Measurements from ENCODE around the gene RPN2.

Gene RPN2

DNA sequence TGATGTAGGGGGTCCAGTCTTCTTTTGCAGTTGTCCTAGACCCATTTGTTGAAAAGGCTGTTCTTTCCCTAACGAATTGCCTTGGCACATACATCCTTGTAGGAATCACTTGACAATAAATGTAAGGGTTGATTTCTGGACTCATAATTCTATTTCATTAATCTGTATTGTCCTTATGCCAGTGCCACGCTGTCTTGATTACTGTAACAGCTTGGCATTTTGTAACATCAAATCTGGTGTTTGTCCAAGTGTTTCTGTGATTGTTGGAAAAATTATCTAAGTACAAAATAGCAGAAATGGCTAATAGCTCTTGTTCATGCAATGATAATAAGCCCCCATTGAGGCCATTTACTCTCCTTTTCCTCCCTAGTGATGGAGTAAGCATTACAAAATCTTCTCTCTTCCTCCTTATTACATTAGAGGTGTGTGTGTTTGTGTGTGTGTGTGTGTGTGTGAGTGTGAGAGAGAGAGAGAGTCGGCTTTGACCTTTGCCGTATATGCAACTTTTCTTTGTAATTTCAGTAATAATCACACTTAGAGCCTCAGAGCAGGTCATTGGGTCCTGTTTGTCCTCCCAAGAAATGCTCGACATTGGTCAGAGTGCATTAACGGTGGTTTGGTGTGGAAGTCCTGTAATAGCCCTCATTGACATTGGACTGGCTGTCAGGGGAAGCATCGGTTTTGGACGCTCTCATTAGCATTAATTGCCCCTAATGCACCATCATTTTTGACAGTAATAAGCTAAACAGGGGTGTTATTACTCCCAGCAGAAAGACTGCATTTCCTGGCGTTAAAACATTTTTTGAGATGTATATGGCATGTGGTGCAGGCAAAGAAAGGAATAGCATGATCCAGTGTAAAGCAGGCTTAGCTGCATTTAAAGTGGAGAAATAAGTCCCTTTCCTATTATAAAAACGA is 40.9 kb downstream of the RPN2 start:
- DNase-seq: no peak

DNA sequence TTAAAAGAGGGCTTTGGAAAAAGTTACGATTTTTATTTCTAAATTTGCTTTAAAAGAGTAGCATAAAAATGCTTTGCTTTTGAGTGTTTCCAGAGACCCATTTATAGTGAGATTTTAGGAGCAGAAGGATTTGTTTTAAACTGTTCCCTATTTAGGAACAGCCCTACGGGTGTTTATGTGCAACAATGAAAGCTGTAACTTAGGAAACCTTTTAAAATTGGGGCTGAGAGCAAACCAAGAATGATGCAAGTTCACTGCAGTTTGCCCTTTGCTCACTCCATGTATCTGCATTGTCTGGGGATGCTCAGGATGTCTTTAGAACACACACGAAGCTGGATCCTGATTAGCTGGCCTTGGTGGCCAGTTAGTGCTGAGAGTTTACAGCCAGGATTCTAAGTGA is 41.6 kb downstream of the RPN2 start:
- no peak for DNase-seq

DNA sequence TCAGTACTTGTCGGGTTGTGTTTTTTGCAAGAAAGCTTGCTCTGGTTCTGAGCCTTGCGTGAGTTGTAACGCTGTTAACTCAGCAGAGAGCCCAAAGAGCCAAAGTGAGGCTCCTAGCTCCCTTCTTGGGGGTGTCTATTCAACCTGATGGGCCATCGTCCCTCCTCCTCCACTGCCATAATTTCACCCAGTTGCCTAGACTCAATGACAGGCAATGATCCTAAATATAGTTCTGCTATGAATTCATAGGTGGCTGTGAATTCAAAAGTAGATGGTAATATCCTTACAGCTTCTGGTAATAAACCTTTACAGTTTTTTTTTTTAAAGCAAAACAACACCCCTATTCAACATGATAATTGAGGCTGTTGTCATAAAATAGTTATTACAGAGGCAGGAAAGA is 43.0 kb downstream of the RPN2 start:
- no peak for DNase-seq

DNA sequence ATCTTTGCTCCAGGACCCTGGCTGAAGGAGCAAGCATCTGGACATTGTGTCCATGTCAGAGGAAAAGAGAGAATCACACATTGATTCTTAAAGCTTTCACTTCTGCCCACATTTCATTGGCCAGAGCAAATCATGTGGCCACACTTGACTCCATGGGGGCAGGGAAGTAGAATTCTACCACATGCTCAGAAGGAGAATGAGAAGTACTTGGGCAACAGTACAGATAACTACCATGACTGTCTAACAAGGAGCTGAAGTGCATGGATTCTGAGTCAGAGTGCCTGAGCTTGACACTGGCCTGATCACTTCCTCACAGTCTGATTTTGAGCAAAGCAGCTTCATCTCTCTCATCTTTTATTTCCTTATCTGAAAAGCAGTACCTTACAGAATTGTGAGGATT is 43.9 kb downstream of the RPN2 start:
- no peak for DNase-seq

DNA sequence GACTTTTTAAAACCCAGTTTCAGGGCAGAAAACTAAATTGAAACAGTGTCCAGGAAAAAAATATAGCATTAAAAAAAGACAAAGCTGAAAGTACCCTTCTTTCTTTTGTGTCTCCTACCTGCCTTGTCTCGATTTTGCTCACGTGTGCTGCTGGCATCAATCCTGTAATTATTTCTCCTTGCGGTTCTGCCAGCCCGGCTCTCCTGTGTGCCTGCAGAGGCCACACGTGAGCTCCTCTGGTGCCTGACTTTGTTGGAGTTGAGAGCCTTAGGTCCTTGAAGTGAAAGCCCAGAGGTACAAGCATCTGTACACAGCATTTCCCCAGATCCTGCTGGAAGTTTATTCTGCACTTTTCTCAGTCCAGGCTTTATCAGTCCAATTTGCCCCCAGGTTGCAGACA is 46.0 kb downstream of the RPN2 start:
- no peak for DNase-seq

DNA sequence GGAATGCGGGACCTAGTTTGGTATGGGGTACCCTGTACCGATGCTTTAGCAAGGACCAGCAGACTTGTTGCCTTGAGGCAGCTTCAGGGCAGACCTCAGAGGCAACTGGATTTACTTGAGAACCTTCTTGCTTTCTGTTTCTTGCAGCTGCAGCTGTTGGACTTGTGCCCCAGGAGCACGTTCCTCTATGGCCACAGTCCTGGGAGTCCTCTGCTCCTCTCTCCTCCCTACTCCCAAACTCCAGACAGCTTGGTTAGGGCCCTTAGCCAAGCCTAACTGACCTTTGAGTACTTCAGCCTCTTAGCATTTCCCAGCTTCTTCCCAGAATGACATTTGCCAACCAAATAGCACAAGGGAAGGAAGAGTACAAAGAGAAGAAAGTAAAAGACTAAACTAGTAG is 47.8 kb downstream of the RPN2 start:
- no peak for DNase-seq

DNA sequence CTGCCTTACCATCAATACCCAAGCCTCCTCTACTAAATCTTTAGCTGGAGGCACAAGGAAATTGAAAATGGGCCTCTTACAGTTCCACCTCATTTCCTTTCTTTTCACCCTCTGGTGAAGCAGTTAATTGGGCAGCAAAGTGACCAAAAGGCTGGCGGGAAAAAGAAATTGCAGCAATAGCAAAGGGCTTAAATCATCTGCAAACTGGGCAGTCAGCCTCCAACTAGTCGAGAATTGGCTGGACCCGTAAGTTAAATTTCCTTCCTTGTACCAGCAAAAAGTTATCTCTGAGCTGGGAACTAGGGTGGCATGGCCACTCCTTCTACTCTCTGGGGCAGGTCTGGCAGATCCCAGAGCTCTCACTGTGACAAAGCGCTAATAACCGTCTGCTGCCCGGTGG is 49.0 kb downstream of the RPN2 start:
- no peak for DNase-seq

DNA sequence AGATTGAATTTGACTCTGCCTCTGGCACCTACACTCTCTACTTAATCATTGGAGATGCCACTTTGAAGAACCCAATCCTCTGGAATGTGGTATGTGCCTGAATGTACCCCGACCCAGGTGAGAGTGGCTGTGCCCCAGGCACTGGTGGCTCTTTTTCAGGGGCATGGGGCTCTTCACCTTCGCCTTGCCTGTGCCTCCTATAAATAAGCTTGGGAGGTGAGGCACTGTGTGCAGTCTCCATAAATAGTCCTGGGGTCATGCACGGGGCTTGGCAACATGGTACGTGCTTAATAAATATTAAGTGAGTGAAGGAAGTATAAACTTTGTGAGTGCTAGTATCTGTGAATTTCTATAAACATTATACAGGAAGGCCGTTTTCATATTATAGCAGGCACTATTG is 49.5 kb downstream of the RPN2 start:
- no peak for DNase-seq

DNA sequence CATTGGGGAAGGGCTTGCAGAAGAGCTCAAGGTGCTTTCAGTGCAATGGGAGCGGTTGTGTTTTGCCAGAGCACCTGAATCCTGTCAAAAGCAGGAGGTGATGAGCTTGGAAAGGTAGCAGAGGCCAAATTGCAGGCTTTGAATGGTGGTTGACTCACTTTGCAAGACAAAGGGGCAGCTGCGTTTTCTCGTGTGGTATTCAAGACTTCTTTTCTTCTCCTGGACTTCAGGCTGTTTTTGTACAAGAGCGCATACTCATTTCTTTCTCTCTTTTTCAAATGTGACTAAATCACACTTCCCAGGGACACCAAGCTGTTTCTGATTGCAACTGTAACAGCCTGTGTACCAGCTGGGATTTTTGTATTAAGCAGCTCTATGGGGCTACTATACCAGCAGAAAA is 50.2 kb downstream of the RPN2 start:
- no peak for DNase-seq

DNA sequence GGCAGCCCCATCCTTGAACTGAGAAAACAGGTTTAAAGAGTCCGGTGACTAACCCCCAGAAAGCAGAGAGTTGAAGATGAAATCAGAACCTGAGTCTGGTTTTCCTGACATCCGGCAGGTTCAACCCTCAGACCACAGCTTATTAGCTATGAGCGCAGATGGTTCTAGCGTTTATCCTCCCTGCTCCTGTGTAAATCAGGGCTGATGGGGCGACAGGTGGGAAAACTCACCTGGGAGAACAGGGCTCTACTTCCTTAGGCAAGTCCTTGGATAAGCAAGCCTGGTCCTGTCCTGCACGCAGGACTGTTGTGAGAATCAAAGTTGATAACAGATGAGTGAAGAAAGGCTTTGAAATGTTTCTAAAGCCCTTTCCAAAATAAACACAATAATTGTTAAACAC is 51.1 kb downstream of the RPN2 start:
- no peak for DNase-seq

DNA sequence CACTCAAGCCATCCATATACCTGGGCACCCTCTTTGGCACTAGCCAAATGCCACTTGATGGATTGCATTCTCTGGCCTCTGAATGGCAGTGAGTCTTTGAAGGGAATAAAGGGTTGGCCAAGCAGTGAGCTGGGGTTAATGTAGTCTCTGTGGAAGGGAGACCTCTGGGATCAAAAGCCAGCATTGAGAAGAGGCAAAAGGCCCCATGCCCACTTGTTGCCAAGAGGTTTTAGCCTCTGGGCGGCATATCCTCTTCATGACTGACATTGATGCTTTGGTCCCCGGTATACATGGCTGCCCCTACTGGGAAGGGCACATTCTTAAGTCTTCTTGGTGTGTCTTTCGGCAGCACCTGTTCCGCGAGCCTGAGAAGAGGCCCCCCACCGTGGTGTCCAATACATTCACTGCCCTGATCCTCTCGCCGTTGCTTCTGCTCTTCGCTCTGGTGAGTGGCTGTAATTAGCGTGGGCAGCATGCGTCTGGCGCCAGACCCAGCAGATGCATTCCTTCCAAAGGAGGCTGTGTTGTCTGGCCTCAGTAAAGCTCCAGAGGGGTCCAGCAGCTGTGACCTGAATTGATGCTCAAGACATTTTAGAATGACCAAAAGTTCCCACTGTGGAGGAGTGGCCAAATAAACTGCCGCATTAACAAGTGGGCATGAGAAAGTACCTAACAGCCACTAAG is 53.0 kb downstream of the RPN2 start:
- DNase-seq: no peak

DNA sequence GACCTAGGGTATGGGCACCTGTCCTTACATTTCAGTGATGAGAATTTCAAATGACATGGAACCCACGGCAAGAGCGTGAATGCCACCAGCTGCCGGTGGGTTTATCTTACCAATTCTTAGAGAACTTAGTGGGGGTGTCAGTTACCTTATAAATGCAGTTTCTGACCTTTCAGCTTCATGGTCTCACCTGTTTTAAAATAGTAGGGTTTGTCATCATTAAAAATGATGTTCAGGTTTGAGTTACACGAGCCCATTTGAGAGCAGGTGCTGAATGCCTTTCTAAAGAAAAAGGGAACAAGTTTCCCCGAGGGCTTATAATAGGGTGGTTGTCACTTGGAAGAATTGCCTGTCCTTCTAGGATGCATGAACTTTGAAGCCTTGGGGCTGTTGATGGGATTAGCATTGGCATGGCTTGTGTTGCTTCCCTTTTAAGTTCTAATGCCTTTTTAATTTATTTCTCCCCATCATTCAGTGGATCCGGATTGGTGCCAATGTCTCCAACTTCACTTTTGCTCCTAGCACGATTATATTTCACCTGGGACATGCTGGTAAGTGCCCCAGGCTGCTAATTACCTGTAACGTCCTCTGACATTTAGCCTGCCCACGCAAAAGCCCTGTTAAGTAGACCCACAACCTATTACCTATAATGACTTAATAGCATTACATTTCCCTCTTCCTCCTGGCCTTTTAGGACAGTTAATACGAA is 54.6 kb downstream of the RPN2 start:
- DNase-seq: no peak

DNA sequence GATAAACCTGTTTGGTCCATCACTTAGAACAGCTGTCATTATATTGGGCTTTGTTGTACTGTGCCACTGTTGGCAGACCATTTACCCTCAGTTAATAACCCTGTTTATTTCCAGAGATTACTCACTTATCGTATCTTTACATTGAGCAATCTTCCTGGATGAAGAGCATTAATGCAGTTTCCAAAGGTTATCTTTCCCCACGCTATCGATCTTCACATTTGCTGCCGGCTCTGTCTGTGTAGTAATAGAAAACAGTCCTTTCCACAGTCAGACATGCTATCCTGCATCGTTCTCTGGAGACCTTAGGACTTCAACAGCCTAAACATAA is 55.1 kb downstream of the RPN2 start:
- DNase-seq: no peak

DNA sequence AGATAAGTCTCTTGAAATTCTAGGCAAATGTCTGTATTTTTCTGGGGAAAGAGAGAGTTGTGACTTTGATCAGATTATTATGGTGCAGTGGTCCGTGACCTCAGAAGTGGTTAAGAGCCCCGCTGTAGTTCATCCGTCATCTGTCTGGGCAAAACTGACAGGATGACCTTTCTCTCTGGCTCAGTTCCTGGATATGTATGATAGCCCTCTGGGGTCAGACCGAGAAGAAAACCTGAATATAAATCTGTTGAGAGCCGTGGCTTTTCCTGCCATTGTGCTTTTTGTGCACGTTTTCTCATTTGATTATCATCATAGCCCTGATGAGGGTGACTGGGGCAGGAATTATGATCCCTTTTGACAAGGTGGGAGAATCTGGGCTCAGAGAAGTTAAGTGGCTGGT is 55.9 kb downstream of the RPN2 start:
- DNase-seq: no peak

DNA sequence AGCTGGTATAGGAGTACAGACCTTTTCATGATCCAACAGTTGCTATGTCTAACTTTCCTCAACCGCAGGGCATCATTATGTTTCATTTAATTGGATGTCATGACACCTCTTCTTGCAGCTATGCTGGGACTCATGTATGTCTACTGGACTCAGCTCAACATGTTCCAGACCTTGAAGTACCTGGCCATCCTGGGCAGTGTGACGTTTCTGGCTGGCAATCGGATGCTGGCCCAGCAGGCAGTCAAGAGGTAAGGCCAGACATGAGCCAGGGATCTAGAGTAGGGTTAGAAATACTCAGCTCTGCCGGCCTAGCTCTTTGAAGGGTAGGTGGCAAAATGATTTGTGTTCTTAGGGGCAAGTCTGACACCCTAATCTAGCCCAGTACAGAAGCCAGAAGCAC is 57.3 kb downstream of the RPN2 start:
- DNase-seq: no peak

DNA sequence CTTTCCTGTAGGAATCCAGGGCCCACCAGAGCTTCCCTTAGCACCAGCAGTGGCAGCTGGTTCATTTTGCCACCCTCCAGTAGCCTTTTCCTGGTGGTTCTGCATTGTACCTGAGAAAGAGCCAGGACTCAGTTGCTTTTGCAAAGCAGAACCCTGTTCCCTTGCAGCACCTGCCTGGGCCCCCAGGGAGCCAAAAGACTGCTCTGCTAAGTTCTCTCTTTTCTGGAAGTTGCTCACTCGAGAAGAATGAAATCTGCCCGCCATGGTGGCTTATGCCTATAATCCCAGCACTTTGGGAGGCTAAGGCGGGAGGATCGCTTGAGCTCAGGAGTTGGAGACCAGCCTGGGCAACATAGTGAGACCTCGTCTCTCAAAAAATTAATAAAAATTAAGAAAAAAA is 58.5 kb downstream of the RPN2 start:
- DNase-seq: no peak

DNA sequence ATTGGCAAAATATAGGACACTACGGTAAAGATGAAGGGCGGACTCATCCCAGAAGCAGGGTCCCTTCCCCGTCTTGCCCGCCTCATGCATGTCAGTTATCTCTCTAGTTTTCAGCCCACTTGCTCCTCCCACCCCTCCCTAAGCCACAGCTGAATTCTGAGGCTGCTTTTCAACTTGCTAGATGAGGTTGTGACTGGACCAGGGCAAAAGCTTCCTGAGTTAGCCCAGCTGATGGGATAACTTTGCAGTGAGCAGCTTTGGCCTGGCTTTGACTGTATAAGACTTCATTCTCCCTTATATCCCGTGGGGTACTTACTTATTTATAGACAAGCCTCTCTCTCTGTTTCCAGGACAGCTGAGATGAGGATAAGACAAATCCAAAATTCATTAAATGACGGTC is 59.3 kb downstream of the RPN2 start:
- DNase-seq: no peak

DNA sequence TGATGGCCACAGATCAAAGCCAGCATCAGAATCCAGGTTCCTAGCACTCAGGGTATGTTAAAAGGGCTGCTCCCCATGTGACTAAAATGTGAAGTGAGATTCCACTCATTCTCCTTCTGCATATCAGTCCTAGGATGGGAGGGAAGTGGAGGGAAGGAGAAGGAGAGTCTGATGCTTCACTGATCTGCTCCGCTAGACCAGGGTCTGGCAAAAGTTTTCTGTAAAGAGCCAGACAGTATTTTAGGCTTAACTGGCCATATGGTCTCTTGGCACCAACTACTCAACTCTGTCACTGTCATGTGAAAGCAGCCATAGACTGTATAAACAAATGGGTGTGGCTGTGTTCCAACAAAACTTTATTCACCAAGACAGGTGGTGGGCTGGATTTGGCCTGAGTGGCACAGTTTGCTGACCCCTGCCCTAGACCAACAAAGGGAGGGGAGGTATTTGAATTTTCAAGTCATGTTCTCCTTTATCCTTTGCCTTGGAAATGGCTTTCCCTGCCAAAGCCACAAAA is 59.9 kb downstream of the RPN2 start:
- DNase-seq: no peak

DNA sequence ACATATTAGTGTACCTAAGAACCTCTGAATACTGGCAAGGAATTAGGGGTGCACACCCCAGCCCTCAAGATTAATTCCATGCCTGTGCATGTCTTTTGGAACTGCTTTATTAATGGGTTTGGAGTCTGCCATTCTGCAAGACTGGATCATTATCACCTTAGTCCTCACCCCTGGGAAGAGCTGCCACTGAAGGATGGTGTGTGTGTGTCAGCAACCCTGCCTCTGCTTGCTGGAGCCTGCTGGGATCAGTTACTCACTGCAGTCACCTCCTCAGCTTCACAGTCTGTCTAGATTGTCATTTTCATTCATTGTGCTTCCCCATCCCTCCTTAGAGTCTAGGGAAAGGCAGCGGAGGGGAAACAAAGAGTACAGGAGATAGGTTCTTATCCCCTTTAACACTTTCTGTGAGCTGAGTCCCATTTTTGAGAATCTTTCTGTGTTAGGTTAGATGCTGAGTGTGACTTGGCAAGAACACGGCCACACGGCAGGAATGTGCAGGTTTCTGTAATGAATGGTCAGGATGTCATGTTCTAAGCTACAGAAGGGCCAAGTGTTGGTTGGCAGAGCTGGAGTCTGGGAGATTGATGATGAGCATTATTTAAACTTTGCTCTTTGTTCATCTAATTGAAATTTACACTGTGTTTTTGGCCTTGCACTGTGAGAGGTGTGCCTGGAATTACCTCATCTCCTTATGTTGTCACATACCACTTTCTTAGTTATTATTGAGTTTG is 61.4 kb downstream of the RPN2 start:
- no peak for DNase-seq

DNA sequence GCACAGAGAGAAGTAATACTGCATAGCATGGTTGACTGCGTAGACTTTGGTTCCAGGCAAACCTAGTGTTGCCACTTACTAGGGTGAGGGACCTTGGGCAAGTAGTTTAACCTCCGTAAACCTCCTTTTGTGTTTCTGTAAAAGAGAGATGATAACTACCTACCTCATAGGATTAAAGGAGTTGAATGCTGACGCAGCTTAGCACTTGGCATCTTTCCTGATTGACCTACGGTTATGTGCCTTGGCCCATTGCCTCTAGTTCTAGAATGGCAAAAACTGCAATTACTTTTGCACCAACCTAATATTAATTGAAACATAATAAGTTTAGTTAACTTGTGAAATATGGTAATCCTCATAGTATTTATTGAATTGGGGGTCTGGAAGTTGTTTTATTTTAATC is 63.4 kb downstream of the RPN2 start:
- DNase-seq: no peak

DNA sequence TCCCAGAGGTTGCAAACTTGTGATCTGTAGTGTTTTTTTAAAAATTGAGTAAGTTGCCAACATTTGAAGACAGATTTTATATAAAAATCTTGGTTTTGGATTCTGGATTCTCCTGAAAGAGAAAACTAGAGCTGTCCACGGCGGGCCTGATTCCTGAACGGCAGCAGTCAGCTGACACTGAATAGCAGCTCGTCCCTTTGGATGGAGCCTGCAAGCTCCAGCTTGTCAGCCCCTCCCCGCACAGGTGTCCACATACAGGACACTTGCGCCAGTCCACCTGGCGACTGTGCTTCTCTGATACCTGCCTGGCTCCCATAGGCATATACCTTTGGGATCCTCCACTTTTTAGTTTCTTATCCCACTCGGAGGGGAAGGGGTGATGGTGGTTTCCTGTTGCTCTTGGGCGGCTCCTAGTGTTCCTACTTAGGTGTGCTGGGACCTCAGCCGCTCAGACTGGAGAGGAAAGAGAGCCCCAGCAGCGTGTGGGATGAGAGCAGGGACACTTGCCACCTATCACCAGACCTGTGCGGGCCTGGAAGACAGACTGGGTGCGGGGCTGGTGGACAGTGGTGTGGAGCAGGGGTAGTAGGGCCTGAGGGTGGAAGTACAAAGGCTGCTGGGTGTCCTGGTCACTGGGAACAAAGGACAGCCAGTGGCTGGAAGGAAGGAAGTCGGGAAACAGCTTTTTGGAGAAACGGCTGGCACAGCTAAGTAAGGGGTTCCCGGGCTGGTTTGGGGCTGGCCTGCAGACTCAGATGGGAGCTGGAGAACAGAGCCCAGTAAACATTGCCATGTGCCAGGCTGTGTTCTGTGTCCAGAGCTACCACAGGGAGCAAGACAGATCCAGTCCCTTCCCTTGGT is 64.2 kb downstream of the RPN2 start:
- DNase-seq: no peak

DNA sequence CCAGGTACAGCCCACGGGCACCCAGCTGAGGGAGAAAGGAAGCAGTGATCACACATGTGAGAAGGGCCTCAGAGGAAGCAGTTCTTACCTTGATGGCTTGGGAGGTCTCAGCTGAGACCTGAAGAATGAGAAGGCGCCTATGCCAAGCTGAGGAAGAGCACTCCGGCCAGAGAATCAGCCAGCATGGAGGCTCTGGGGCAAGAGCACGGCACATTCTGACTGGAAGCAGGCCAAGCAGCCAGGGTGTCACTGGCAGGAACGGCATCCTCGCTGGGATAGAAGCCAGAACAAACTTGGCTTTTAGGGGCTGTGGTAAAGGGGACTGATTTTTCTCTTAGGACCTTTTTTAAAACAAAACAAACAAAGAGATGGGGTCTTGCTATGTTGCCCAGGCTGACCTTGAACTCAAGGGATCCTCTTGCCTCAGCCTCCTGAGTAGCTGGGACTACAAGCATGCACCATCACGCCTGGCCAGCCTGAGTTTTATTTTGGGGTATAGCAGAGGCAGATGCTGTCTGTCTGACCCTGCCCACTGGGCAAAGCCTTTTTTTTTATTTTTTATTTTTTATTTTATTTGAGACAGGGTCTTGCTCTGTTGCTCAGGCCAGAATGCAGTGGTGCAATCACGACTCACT is 64.9 kb downstream of the RPN2 start:
- no peak for DNase-seq
